H4 (cell line): Measurements from ENCODE around the gene VCAN. TPM values are rescaled to one million over a fixed set of nuclear protein-coding genes. Genes with fewer than 3 reads are reported as not detected.

ENCODE experiments used
- DNase-seq: peaks from one replicate; pipeline ENCODE4 v3.0.0-alpha.2; 2015; ENCODE audit warnings: low spot score
- total RNA-seq: library from RNA; depleted of rRNA; stranded (reverse); fragments of >200 nt; shearing (Covaris generic); gene quantifications from 2 replicates; pipeline ENCODE4 v1.2.3, GENCODE V29; 2014

The VCAN gene
- total RNA-seq, 1 experiment from 2014 or later, result 14.4 TPM

DNA sequence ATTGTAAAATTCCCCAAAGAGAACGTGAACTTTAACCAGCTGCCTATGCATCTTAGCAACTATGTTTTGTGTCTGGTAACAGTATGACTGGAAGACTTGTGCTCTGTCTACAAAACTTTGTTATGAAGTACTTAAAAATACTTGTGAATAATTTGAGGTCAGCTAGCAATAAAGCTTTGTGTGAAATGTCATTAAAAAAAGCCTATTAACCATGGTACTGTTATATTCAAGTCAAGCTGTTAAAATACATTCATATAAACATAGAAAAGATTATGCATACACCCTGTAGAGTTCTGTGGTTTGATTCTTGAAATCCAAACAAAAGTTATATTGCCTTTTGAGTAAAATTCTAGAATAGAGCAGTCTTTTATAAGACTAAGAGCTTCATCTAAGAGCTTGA is 60.1 kb downstream of the VCAN start:
- no peak for DNase-seq

DNA sequence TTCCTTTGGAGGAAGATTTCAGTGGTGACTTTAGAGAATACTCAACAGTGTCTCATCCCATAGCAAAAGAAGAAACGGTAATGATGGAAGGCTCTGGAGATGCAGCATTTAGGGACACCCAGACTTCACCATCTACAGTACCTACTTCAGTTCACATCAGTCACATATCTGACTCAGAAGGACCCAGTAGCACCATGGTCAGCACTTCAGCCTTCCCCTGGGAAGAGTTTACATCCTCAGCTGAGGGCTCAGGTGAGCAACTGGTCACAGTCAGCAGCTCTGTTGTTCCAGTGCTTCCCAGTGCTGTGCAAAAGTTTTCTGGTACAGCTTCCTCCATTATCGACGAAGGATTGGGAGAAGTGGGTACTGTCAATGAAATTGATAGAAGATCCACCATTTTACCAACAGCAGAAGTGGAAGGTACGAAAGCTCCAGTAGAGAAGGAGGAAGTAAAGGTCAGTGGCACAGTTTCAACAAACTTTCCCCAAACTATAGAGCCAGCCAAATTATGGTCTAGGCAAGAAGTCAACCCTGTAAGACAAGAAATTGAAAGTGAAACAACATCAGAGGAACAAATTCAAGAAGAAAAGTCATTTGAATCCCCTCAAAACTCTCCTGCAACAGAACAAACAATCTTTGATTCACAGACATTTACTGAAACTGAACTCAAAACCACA is 67.4 kb downstream of the VCAN start:
- DNase-seq, result no peak

DNA sequence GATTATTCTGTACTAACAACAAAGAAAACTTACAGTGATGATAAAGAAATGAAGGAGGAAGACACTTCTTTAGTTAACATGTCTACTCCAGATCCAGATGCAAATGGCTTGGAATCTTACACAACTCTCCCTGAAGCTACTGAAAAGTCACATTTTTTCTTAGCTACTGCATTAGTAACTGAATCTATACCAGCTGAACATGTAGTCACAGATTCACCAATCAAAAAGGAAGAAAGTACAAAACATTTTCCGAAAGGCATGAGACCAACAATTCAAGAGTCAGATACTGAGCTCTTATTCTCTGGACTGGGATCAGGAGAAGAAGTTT is 67.9 kb downstream of the VCAN start:
- no peak for DNase-seq

DNA sequence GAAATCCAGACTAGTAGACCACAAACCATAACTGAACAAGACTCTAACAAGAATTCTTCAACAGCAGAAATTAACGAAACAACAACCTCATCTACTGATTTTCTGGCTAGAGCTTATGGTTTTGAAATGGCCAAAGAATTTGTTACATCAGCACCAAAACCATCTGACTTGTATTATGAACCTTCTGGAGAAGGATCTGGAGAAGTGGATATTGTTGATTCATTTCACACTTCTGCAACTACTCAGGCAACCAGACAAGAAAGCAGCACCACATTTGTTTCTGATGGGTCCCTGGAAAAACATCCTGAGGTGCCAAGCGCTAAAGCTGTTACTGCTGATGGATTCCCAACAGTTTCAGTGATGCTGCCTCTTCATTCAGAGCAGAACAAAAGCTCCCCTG is 68.6 kb downstream of the VCAN start:
- no peak for DNase-seq

DNA sequence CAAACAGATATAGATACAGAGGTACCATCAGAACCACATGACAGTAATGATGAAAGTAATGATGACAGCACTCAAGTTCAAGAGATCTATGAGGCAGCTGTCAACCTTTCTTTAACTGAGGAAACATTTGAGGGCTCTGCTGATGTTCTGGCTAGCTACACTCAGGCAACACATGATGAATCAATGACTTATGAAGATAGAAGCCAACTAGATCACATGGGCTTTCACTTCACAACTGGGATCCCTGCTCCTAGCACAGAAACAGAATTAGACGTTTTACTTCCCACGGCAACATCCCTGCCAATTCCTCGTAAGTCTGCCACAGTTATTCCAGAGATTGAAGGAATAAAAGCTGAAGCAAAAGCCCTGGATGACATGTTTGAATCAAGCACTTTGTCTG is 69.2 kb downstream of the VCAN start:
- DNase-seq, result no peak

DNA sequence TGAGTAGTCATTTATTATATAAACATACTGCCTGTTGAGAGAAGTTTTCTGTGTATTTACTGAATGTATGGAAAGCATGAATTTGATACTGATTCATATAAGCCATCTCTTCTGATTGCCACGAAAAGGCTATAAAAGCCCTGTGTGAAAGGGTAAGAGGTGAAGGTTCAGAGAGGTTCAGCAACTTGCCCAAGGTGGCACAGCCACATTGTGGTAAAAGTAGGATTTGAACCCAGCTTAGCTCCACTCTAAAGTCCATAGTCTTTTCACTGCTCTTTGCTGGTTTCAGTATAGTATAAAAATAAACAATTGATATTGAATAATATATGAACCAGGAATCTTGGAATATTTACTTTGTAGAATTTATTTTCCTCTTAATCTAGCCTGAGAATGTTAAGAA is 71.3 kb downstream of the VCAN start:
- DNase-seq, result no peak

DNA sequence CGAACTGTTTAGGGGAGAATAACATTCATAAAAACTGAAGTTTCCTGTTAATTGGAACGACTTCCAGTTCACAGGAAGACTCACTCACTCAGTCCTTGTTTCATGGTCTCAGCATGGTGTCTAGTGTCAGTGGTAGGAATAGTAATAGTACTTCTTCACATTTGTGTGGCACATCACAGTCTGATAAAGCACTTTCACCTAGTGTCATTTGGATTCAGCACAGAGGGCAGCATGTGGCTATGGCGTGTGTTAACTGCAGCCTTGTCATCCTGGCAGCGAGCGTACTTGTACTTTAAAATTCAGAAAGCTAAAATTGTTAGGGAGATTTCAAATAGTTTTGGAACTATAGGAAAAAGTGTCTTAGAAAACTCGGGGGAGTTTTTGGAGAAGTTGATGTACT is 72.4 kb downstream of the VCAN start:
- DNase-seq, result no peak

DNA sequence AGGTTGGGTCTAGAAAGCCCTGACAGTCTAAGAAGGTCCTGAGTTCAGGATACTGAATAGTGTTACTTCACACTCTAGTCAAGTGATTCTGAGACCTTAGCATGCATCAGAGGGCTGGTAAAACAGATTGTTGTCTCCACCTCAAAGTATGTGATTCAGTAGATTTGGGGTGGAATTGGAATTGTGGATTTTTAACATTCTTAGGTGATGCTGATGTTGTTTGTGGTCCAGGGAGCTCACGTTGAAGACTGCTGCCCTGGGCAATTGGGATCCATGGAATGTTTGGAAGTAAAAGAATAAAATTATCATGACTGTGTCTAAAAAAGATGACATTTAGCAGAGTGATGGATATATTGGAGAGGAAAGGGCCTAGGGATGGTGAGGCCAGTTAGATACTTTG is 75.6 kb downstream of the VCAN start:
- DNase-seq, result no peak

DNA sequence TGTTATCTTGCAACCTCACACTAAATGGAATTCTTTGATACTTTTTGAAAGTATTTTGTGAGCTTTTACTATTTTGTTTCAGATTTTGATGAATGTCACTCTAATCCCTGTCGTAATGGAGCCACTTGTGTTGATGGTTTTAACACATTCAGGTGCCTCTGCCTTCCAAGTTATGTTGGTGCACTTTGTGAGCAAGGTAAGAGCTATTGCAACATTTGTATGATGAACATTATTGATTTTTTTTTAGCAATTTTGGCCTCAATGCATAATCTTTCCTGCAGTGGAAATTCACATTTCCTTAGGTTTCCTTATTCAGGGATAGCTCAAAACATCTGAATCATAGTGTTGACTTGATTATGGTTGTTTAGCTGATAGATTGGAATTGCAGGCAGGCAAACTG is 76.3 kb downstream of the VCAN start:
- no peak for DNase-seq

DNA sequence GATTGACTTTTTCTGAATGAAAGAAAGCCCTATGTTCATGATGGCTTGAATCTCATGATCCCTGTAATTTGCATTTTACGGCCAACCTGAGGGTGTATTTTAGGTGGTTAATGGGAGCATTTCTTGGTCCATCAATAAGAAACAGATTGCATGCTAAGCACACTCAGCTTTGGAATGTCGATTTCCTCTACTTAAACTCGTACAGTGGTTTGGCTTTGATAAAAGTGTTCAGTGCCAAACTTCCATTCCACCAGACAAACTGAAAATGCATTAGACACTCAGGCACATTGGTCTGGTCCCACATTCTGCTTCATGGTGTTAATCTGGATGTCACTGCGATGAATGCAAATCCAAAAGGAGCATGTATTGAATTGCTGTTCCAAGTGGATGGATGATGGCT is 77.0 kb downstream of the VCAN start:
- no peak for DNase-seq

DNA sequence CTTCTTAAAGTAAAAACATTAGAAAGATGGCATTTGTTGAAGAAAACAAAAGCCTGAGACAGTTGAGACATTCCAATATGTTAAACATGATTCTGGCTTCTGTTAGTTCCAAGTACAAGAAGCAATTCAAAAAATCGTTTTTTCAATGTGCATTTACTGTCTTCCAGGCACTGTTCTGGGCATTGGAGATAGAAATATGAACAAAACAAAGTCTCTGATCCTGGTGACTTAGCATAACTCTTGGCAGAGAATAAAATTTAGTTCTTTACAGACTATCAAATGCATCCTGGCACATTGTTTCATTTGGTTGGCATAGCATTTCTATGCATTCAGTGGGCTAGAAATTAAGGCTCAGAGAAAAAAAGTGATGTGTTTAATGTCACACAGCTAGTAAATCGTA is 77.5 kb downstream of the VCAN start:
- no peak for DNase-seq

DNA sequence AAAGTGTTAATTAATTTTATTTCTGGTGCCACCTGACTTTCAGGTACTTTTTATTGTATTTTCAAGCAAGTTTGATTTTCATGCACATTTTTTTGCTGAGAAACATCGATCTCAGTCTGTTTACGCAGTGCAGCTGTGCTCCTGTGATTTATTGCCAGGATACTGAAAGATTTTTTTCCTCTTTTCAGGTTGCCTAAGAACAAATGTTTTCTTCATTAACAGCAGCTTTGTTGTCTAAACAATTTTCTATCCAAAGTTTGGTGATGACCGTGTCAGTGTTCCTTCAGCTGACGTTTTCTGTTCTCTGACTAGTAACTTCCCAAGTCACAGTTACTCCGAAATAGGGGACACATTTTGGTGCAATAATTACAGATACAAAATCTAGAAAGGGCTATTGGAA is 78.1 kb downstream of the VCAN start:
- DNase-seq, result no peak

DNA sequence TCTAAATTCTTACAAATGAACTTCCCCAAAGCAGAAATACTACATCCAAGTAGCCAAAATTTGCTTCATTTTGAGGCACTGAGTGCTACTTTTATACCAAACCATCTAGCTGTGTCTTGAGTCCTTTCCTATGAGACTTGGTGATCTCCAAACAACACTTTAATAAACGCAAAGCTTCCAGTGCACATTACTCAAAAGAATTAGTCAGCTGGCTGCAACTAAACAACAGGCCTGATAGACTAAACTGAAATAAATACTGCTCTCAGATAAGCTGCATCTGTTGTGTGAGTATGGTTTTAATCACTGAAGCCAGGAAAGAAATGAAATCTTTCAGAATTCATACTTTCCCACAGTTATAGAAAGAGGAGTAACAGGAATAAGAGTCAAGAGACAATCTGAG is 80.3 kb downstream of the VCAN start:
- peak; percentile 14 for DNase-seq

DNA sequence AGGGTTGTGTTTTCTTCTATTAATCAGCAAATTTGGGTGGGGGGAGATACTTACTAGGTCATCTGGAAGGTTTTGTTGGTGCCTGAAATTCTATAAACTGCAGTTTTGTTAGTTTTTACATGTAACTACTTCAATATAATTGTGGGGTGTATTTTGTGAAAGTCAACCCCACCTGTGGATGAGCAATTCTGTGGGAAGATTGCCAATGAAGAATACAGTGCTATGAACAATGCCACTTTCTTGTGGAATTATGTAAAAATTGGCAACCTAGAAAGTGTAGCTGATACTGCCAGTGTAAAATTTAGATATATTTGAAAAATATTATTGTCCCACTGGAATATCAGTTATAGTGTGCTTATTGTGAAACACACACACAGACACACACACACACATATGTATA is 80.7 kb downstream of the VCAN start:
- DNase-seq, result no peak

DNA sequence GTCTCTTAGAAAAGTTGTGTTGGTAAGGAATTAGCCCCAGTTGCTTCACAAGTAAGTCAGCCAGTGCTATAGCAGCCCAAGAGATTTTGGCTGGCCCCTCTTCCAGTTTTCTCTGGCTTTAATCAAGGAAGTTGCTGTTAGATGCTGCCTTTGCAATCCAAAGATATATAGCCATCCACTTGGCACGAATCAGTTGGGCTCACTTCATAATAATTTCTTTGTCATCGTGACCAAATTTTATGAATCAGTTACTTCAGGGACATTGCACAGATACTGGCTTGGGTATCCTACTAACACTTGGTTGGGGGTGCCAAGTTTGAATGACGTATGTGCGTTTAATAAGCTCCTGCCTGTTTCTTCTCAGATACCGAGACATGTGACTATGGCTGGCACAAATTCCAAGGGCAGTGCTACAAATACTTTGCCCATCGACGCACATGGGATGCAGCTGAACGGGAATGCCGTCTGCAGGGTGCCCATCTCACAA is 81.5 kb downstream of the VCAN start:
- DNase-seq, result no peak

DNA sequence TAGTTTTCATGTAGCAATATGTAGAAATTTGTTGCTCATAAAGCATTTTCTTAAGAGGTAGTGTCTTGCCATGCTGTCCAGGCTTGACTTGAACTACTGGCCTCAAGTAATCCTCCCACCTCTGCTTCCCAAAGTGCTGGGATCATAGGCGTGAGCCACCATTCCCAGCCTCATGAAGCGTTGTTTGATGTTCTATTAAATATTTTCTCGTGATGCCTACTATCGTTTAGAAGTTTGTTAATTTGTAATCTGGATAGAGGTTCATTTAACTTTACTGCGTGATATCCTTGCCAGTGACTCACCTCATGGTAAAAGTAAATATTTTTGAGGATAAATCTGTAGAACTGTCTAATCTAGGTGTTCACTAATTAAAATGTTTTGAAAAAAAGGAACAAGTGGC is 82.6 kb downstream of the VCAN start:
- DNase-seq, result no peak

DNA sequence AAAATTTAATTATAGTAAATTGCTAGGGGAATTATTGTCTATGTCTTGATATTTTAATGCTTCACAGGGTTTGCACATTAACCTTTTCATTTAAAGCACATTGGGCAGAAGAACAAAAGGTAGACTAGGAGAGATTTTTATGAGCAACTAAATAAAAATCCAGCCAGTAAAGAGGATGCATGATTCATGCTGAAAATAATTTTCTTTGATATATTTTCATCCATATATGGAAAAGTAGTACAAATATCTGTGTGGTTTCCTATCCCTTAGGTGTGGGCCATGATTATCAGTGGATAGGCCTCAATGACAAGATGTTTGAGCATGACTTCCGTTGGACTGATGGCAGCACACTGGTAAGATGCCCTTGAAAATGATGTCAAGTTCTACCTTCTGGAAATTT is 83.1 kb downstream of the VCAN start:
- DNase-seq, result no peak

DNA sequence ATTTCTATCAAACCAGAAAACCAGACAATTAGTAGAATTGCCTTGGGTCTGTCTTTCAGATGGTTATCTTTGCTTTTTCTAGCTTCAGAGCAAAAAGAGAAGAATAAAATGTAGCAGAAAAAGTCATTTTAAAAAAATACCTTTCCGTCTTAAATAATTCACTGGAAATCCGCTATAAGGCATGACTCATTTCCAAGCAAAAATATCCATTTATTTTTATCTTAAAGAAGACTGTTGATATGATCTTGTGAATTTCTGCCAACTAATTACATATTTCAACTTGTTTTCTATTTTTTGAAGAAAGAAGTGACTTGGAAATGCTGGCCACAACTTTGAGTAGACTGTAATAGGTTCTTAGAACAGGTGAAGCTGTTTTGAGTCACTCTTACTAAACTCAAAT is 83.7 kb downstream of the VCAN start:
- no peak for DNase-seq

DNA sequence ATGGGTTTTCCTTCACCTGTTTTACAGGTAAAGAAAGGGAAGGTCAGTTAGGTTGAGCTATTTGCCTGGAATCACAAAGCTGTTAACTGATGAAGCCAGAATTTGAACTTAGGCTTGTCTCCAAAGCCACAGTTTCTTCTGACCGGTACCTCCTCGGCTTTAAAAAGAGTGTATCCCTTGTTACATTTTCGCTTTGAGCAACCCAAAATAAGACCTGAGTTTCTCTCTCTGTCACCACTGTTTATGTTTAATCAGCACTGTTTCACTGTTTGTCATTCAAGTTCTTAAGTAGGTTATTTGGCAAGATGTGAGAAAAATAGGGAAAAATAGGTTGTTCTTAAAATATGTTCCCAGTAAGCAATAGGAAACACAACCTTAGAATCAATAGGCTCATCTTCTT is 84.6 kb downstream of the VCAN start:
- no peak for DNase-seq

DNA sequence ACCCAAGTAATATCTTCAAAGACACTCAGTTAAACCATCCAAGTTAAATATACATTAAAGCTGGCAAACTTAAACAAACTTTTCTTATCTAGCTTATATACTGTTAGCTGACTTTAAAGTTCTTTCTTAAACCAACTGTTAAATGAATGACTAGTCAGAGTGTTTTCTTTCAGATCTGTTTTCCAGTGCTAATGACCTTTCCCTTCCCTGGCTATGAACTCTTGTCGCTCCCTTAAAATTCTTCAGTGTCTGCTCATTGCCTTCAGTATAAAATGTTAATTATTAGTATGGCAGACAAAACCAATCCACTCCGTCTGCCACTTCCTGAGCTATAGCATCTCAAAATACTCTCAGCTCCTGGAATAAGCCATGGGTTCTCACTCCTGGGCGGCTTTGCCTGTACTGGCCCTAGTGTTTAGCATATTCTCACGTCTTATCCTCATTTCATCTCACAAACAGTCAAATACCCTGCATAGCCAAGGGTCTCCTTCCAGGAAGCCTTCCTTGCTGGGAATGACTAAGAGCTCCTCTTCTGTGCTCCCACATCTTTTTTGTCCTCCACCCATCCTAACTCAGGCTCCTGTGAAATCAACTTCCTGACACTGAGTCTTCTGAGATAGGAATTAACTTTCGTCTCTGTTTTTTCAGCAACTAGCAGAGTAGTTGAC is 87.7 kb downstream of the VCAN start:
- DNase-seq, result no peak

DNA sequence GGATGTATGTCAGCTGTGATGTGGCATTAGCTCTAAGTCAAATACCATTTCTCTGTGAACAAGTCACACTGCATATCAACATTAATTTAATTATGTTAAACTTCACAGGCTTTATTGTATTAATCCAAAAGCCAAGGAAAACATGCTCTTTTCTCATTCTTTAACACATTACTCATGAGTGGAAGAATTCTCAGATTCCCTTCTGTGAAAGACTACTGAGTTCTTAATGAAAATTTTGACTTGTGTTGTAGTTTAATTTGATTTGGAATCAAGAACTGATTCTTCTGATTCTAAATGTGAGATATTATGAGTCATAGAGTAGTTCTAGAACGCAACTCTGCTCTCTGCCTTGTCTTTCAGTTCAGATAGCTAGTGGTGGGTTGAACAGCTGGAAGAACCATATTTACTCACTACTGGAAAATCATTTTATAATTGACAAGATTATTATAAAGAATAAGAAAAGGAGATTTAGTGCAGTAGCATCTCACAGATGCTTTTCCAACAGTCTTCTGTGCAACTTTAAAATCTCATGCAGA is 90.6 kb downstream of the VCAN start:
- DNase-seq, result no peak

DNA sequence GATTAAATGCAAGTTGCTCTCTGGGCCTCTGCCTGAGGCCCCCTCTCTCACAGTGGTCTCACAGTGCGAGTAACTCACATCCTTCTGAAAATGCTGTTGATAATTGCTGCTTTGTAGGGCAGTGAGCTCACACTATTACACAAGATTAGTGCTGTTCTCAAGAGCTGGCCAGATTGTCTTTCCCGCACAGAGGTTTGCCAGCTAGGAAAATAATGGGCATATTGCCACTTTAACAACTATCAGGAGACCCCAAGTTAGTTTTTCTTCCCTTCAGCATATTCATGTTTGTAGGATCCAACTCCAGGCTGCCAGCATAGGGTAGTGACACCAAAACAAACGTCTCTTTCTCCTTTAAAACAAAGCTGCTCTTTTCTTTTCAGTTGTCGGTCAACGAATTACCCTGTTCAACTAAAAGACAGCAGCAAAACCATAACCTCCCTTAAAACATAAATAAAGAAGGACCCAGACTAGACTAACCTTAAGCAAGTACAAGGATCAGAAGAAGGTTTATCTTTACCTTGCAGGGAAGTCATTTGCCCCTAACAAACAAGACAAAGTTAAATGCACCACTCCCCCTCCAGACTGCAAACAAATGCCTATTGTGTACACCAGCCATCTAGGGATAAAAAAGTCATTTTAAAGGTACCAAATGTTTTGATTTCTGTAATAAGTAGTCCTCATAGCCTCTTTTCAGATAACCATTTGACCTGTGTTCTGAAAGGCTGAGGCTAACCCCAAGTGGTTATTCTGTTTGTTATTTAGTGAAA is 91.4 kb downstream of the VCAN start:
- no peak for DNase-seq

DNA sequence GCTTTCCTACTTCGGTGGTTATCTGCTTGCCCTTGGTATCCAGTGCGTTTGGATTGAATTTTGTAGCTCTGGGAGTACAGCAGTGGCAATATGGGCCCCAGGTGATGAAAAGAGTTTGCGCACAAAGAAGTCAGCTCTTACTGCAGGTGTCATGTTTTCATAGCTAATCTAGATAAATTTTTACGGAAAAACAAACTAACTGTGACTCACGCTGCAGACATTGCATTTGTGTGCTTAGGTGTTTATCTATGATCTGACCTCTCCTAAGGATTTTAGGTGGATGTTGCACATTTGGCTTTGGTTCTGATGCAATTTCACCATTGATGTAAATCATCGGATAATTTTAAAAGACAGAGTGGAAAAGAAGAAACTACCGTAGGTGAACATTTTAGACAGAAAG is 92.1 kb downstream of the VCAN start:
- no peak for DNase-seq
